ENCODE results near the gene SLC35F1.

Gene SLC35F1

DNA sequence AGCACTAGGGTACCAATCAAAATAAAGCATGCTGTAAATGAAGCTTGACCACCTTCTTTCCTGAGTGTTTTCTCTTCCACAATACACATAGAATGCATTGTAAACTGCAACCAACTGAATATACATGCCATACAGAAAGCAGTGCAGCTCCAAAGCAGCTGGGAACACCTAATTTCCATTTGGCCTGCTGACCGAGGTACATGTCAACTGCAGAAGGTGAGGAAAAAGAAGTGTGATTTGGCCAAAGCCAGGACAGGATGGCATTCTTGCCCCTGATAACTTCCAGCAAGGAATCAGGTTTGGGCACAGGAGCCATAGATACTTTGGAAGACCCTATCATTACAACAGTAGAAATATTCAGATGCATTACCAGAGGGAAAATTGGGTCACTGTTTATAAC, 258.4 kb downstream of the SLC35F1 start:
- DNase-seq: no peak
- in situ Hi-C loops (cut with MboI; ENCODE audit: low pct_unique_long_range_greater_than_20kb, low sequenced_read_pairs): no loop called here

DNA sequence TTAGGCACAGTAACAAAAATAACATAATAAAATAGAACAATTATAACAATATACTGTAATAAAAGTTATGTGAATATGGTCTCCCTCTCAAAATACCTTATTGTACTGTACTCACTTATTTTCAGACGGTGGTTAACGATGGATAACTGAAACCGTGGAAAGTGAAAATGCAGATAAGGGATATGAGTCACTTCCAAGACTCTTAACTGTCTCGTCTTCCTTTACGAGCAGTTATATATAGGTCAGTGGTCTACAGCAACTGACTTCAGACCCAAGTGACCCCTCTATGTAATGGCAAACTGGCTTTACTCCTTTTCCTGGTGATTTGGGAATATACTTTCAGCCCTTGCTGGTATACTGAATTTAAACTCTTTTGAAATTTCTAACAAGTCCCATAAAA, 261.4 kb downstream of the SLC35F1 start:
- in situ Hi-C loops (cut with MboI; ENCODE audit: low pct_unique_long_range_greater_than_20kb, low sequenced_read_pairs): no loop called here
- no peak for DNase-seq

DNA sequence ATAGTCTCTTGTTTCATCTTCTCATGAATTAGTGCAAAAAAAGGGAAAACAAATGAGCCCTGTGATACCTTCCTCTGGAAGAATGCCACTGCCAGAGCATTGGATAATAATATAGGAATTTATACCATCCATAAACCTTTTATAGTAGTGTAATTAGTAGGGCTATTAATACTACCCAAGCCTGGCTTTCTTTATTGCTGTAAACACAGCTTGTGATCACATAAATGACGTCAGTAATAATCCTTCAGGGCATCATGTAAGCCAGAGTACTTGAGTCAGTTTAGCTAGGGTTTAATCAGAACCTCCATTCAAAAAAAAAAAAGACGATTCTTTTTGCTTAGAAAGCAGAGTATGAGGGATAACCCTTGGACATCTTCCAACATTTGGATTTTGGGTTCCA, 264.8 kb downstream of the SLC35F1 start:
- in situ Hi-C loops (cut with MboI; ENCODE audit: low pct_unique_long_range_greater_than_20kb, low sequenced_read_pairs): no loop called here
- DNase-seq: no peak

DNA sequence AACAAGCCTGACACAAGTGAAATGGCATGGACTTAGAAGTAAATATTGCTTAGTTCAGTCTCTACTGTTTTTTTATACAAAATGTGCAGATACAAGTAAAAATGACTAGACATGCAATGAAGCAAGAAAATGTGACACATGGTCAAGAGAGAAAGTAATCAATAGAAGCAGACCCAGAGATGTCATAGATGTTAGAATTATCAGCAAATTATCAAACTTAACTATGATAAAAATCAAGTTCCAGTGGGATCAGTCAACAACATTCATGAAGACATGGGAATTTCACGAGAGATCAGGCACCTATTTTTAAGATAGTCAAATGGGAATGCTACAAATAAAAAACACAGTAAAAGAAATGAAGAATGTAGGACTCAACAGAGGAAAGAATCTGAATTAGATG, 267.0 kb downstream of the SLC35F1 start:
- DNase-seq: no peak
- in situ Hi-C loops (cut with MboI; ENCODE audit: low pct_unique_long_range_greater_than_20kb, low sequenced_read_pairs): no loop called here

DNA sequence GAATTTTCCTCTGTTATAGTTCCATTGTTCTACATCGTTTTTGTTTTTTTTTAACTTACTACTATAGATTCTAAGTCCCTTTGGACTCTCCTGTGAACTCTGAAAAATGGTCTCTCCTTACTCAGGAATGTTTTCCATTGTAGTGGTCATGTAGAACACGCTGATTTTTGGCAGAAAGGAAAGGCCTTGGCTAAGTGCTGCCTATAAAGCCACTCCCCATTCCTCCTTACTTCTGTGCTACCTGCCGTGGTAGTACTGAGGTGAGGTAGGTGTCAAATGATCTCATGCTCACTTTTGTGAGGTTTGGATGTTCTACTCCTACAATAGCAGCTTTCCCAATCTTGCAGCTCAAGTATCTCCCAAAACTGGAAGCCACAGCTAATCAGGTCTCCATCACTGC, 270.7 kb downstream of the SLC35F1 start:
- no peak for DNase-seq
- in situ Hi-C loops (cut with MboI; ENCODE audit: low pct_unique_long_range_greater_than_20kb, low sequenced_read_pairs): no loop called here

DNA sequence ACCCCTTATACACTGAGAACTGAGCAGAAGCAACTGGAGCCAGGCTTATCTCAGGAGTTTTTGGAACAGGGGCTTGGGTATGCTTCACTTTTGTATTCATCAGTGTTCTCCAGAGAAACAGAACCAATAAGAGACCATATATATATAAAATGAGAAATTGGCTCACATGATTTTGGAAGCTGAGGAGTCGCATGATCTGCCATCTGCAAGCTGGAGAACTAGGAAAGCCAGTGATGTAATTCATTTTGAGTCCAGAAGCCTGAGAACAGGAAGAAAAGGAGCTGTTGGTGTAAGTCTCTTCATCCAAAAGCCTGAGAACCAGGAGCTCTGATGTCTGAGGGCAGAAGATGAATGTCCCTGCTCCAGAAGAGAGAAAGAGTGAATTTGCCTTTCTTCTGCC, 272.0 kb downstream of the SLC35F1 start:
- in situ Hi-C loops (cut with MboI; ENCODE audit: low pct_unique_long_range_greater_than_20kb, low sequenced_read_pairs): no loop called here

DNA sequence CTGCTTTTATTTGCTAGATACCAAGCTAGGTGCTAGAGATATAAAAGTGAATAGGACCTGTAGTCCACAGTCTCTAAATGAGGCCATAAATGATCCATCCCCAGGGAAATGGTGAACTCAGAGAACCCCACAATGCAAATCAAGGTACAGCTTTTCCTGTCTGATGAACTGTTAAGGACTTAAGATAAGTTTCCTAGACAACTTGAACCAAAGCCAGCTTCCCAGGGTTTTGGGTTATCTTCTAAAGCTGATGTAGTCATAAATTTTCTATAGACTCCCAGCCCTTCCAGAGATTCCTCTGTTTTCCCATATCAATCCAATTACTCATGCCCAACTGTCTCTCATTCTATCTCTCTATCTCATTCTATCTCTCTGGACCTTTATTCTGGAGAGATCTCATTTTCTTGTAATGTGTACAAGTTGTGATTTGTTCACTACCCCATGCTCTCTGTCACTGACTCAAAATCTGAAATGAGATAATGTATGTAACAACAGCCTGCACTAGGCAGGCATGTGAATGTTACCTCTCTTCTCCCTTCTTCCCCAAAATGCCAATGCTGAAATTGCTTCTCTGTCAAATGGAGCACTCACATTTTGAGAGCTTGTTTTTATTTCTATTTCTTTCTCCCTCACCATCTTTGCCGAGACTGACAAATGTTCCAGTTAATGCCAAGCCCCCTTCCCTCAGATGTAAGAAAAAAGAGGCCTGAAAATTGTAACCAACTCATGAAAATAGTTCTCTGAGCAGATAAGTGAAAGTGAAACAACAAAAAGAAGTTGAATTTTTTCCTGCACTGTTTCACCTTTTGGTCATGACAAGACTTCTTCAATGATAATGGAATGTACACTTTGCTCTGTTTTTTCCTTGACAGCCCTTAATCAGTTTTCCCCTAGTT, 279.9 kb downstream of the SLC35F1 start:
- in situ Hi-C loops (cut with MboI; ENCODE audit: low pct_unique_long_range_greater_than_20kb, low sequenced_read_pairs): no loop called here

More for the DNA sequence above, 272.0 kb downstream of the SLC35F1 start:
- no peak for DNase-seq

DNA sequence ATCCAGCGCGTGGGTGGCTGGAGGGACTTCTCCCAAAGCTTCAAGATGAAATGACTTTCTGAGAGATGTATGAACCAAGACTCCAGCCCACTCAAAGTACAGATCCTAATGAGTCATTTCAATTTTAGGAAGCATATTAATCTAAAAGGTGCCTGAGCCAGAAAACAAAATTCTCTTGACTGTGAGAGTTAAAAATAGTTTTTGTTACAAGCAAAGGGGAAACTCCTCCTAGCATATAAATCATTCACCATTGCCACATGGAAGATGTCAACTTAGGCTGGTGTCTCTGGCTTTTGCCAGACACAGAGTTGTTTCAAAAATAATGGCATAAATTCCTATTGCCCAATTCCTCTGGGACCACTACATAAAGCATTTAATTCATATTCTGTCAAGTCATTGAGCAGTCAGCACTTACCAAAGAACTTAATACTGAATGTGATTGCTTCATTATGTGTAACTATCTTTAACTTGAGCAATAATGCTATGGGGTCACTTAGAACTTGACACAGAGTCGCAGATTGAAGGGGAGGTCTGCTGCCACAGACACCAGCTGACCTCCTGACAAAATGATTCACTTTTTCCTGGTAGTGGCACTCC, 280.6 kb downstream of the SLC35F1 start:
- DNase-seq: no peak
- in situ Hi-C loops (cut with MboI; ENCODE audit: low pct_unique_long_range_greater_than_20kb, low sequenced_read_pairs): no loop called here

More for the DNA sequence above, 279.9 kb downstream of the SLC35F1 start:
- DNase-seq: no peak

DNA sequence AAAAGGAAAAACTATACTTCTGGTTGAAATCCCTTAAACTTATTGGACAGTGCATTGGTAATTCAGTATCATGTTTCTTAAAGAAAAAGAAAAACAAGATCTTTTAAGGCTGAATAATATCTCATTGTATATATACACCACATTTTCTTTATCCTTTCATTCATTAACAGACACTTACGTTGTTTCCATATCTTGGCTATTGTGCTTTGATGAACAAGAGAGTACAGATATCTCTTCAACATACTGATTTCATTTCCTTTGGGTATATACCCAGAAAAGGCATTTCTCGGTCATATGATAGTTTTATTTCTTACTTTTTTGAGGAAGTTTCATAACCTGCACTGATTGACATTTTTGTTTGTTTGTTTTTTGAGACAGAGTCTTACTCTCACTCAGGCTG, 281.5 kb downstream of the SLC35F1 start:
- in situ Hi-C loops (cut with MboI; ENCODE audit: low pct_unique_long_range_greater_than_20kb, low sequenced_read_pairs): no loop called here
- no peak for DNase-seq

DNA sequence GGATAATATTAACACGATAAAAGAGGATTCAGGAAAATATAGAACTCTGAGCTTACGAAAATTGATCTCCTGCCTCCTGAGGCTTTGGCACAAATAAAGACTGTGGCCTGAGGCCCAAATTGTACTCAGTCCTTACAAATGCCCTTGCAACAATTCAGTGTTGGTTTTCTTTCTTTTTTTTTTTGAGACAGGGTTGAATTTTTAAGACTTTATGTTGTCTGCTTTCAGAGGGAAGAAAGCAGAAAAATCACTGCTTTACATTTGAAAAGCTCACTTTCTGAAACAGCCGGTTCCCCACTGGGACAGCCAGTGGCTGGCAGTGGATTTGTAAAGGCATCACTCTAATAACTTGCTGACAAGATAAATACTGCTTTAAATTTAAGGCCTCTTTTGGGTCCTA, 290.5 kb downstream of the SLC35F1 start:
- in situ Hi-C loops (cut with MboI; ENCODE audit: low pct_unique_long_range_greater_than_20kb, low sequenced_read_pairs): no loop called here
- DNase-seq: no peak

DNA sequence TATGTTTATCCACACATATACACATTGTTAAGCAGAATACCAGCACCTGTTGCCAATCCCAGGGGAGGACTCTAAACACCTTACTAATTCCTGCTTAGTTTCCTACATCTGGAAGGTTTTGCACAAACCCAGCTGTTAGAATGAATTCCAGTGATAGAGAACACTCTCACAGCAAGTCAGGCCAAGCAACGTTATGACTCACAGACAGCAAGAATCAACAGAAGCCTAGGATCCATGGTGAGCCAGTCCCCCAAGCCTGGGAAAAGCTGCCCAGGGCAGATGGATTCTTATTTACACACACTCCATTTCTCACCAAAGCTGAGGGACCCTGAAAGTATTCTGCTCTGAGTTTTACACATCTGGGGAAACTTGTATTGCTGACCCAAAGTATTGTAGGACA, 291.7 kb downstream of the SLC35F1 start:
- in situ Hi-C loops (cut with MboI; ENCODE audit: low pct_unique_long_range_greater_than_20kb, low sequenced_read_pairs): no loop called here
- no peak for DNase-seq

DNA sequence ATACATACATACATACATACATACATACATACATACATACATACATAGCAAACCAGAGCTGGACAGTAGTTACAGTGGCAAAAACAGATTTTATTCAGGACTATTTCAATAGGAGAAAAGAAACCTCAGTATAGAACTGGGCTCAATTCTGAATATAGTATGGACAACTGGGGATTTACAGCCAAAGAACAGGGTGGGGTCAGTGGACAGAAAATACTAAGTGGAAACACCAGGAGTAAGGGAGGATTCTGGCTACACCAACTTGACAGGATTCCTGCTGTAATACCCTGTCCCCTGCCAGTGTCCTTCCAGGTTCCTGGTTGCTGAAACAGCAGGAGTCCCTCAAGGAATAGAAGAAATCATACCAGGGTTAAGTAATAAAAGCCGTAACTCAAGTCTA, 293.1 kb downstream of the SLC35F1 start:
- DNase-seq: no peak
- in situ Hi-C loops (cut with MboI; ENCODE audit: low pct_unique_long_range_greater_than_20kb, low sequenced_read_pairs): no loop called here

DNA sequence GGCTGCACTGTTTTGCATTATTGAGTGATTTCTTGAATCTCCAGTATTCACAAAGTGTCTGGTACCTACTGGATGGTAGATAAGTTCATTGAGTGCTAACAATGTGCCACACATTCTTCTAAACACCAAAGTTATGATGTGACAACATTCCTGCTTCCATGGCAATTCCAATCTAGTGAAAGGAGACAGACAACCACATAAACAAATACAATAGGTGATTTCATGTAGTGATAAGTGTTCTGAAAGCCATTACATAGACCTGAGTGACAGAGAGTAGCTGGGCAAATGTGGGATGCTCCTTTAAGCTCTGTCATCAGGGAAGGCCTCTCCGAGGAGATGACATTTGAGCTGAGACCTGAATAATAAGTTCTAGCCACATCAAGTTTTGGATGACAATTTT, 295.5 kb downstream of the SLC35F1 start:
- in situ Hi-C loops (cut with MboI; ENCODE audit: low pct_unique_long_range_greater_than_20kb, low sequenced_read_pairs): no loop called here
- no peak for DNase-seq

DNA sequence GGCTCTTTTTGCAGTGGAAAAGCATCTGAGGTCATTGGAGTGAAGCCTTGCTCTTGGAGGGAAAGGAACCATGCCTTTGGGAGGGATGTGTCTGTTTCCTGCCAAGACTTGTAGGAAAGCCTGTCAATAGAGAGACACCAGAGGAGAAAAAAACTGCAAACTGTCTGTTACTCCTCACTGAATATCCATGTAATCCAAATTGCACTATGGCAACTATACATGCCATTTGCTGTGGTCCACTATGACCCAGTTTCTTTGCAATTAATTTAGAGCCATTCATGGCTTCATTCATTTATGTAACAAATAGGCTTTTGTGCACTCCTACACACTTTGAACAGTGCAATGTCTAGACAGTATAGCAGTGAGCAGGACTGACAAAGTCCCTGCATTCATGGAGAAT, 296.5 kb downstream of the SLC35F1 start:
- no peak for DNase-seq
- in situ Hi-C loops (cut with MboI; ENCODE audit: low pct_unique_long_range_greater_than_20kb, low sequenced_read_pairs): no loop called here

DNA sequence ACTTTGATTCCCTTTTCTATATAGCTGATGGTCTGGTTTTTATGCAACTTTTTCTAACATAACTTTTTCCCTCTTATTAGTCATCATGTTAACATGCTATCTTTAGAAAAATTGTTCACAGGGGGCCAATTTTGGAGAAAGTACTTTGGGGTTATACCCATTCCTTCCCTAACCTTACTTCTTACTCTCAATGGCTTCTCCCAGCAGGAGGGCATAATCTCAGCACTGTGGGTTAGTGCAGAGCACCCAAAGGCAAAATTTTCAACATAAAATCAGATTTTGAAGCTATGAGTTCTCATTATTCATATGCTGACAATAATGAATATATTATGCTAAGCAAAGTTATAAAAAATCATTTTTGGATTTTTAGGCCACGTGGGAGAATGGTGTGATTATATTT, 299.2 kb downstream of the SLC35F1 start:
- in situ Hi-C loops (cut with MboI; ENCODE audit: low pct_unique_long_range_greater_than_20kb, low sequenced_read_pairs): no loop called here
- DNase-seq: no peak

DNA sequence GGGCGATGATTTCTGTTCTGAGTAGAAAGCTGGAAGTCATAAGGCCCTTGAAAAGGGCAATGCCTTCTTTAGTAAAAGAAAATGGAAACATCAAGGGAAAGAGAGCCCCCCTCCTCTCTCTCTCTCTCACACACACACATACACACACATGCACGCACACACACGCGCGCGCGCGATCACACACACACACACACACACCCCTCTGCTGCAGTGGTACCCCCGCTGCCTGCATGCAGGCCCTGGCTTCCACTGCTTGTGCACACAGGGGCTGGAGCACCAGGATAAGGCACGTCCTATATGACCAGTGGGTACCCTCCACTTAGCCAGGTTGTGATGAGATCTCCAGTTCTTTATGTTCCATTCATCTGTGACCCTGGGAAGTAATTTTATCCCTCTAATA, 300.9 kb downstream of the SLC35F1 start:
- in situ Hi-C loops (cut with MboI; ENCODE audit: low pct_unique_long_range_greater_than_20kb, low sequenced_read_pairs): no loop called here

DNA sequence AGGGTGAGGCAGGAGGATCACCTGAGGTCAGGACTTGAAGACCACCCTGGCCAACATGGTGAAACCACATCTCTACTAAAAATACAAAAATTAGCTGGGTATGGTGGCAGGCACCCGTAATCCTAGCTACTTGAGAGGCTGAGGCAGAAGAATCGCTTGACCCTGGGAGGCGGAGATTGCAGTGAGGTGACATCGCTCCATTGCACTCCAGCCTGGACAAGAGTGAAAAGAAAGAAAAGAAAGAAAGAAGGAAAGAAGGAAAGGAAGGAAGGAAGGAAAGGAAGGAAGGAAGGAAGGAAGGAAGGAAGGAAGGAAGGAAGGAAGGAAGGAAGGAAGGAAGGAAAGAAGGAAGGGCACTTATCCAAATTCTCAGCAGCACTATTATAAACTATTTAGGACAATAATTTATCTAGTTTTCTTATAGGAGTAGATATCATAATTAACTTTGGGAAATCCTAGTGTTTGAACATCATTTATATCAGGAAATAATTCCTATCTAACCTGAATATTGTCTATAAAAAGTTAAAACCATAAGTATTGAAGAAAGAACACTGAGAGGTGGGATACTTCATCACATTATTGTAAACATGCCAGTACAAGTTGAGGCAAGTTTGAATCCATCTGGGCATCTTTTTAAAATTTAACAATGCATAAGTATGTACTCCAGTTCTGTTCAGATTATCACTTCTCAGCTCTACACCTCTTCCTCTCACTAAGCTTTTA, 305.5 kb downstream of the SLC35F1 start:
- in situ Hi-C loops (cut with MboI; ENCODE audit: low pct_unique_long_range_greater_than_20kb, low sequenced_read_pairs): no loop called here
- DNase-seq: no peak

More for the DNA sequence above, 300.9 kb downstream of the SLC35F1 start:
- no peak for DNase-seq

DNA sequence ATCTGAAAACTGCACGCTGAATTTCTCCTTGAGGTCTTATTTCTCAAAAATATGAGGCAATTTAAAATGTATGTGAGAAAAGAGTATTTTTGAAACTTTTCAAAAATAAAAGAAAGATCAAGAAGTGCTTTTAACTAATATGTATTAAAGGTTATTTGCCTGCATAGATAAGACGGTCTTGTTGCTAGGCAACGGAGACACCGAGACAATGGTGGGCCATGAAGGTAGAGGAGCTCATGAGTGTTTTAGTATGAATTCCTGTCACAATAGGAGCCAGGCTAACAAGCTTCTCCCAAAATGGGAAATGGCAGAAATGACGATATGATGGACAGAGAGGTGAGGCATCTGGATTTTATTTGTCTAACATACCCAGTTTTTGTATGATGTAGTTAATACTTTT, 308.2 kb downstream of the SLC35F1 start:
- in situ Hi-C loops (cut with MboI; ENCODE audit: low pct_unique_long_range_greater_than_20kb, low sequenced_read_pairs): no loop called here
- no peak for DNase-seq

DNA sequence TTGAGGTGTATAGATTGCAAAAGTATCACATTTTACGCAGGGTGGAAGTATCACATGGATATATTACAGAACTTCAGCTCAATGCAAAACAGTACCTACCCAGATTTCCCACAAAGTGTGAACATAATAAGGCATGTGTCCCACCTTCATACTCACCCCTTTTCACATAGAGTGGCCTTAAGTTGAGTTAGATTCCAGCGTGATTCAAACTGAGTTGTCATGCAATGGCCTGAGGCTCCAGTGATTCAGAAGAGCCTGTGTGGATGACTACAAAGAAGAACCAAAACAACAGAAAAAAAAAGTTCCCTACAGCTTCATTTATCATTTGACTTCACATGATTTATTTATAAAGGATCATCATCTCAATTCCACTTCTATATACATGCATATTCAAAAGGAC, 309.7 kb downstream of the SLC35F1 start:
- no peak for DNase-seq
- in situ Hi-C loops (cut with MboI; ENCODE audit: low pct_unique_long_range_greater_than_20kb, low sequenced_read_pairs): no loop called here

DNA sequence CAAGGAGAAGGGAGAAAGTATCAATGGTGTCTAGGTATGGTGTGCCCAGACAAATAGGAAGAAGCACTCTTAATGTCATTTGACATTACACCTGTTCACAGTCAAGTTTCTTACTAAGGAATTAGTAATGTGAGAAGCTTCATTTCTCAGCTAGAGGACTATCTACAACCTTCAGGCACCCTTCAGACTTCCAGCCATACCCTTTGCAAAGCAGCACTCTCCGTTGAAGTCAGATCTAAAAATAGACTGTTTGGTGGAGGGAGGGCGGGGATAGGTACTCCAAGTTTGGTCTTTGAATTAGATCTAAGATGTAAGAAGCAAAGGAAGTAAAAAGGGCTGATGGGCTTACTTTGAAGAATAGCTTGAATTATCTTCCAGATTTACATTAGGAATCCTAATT, 311.1 kb downstream of the SLC35F1 start:
- in situ Hi-C loops (cut with MboI; ENCODE audit: low pct_unique_long_range_greater_than_20kb, low sequenced_read_pairs): no loop called here
- no peak for DNase-seq
